GM12864 (cell line): ENCODE measurements around the gene KCNAB2.
A peak's percentile ranks its signal among the peaks of the same experiment; 100 is the strongest.

Experiments
- DNase-seq: peaks from one replicate; pipeline ENCODE4 v3.0.0-alpha.2; 2011; ENCODE audit warnings: low read depth
- H3K4me3 ChIP-seq: 2 replicates; pipeline ENCODE4 v1.5.1; 2011; ENCODE audit warnings: mild to moderate bottlenecking, low read depth, low read length, control low read depth
- CTCF ChIP-seq: IDR thresholded peaks from 2 replicates; pipeline ENCODE4 v1.5.1; 2011; ENCODE audit warnings: low read depth, mild to moderate bottlenecking, moderate library complexity, low read length, control low read depth, inconsistent platforms; ENCODE audit errors: missing control alignments

KCNAB2 gene

GRCh38 chr1:6033124-6033523 lies 12.6 kb upstream of the KCNAB2 start:
- no peak for DNase-seq
- no peak overlapping the region for H3K4me3 ChIP-seq
- TF ChIP-seq CTCF, result no peak

GRCh38 chr1:6033986-6034749 lies 11.5 kb upstream of the KCNAB2 start:
- no peak overlapping the region for H3K4me3 ChIP-seq
- peak; percentile 75 for TF ChIP-seq CTCF
- no peak for DNase-seq

GRCh38 chr1:6034750-6035096 lies 11.0 kb upstream of the KCNAB2 start:
- no peak for TF ChIP-seq CTCF

GRCh38 chr1:6035303-6035702 lies 10.4 kb upstream of the KCNAB2 start:
- no peak overlapping the region for H3K4me3 ChIP-seq

More at GRCh38 chr1:6034750-6035096, 11.0 kb upstream of the KCNAB2 start:
- no peak overlapping the region for H3K4me3 ChIP-seq
- no peak for DNase-seq

GRCh38 chr1:6035719-6036118 lies 10.0 kb upstream of the KCNAB2 start:
- H3K4me3 ChIP-seq, result no peak overlapping the region
- TF ChIP-seq CTCF, result no peak
- no peak for DNase-seq

More at GRCh38 chr1:6035303-6035702, 10.4 kb upstream of the KCNAB2 start:
- no peak for TF ChIP-seq CTCF
- DNase-seq, result no peak

- no peak overlapping the region for H3K4me3 ChIP-seq
- no peak for TF ChIP-seq CTCF
- DNase-seq, result no peak
These were observed 8.3 kb upstream of the KCNAB2 start for GRCh38 chr1:6037338-6037762.

- H3K4me3 ChIP-seq, result no peak overlapping the region
- no peak for TF ChIP-seq CTCF
- DNase-seq, result no peak
These were observed 7.1 kb upstream of the KCNAB2 start for GRCh38 chr1:6038603-6039002.
